Kidney tubule cell (primary cell): ENCODE results near the gene BGLAP.
A peak's percentile ranks its signal among the peaks of the same experiment; 100 is the strongest.

Experiments used
- DNase-seq: peaks from one replicate; pipeline ENCODE4 v3.0.0-alpha.2; 2018; ENCODE audit warnings: low spot score

The BGLAP gene

GRCh38 chr1:156291226-156292061 lies 49.5 kb downstream of the BGLAP start:
- DNase-seq = peak; percentile 83
